H1 (cell line): ENCODE data around the gene KRT8. TPM values are rescaled to one million over a fixed set of nuclear protein-coding genes. Genes with fewer than 3 reads are reported as not detected.

ENCODE experiments used
- BCL11A ChIP-seq, 2 experiments: IDR thresholded peaks; one replicate each; pipeline ENCODE4 v1.6.1; 2011; ENCODE audit warnings: low read depth in 2 of 2, low read length in 2 of 2, mild to moderate bottlenecking in 2 of 2
- BRCA1 ChIP-seq: IDR thresholded peaks from 2 replicates; pipeline ENCODE4 v1.6.1; 2012; ENCODE audit warnings: low read depth, low read length, improper control_type of control experiment
- CHD1 ChIP-seq: IDR thresholded peaks from 2 replicates; pipeline ENCODE4 v1.6.1; 2012; ENCODE audit warnings: low read depth, low read length, improper control_type of control experiment
- CREB1 ChIP-seq: IDR thresholded peaks from 2 replicates; pipeline ENCODE4 v1.6.1; 2012; ENCODE audit warnings: inconsistent platforms
- EGR1 ChIP-seq: IDR thresholded peaks from 2 replicates; pipeline ENCODE4 v1.6.1; 2011; ENCODE audit warnings: low read depth, low read length, borderline replicate concordance
- EP300 ChIP-seq, 2 experiments: IDR thresholded peaks; 1 replicate in 1 of 2; 2 replicates in 1 of 2; pipeline ENCODE4 v1.6.1; 2011 to 2012; ENCODE audit warnings: low read depth in 2 of 2, low read length in 2 of 2, mild to moderate bottlenecking in 2 of 2, borderline replicate concordance in 1 of 2, inconsistent platforms in 1 of 2, moderate library complexity in 1 of 2
- GABPA ChIP-seq: IDR thresholded peaks from 2 replicates; pipeline ENCODE4 v1.6.1; 2011; ENCODE audit warnings: mild to moderate bottlenecking, low read length, moderate library complexity, borderline replicate concordance; ENCODE audit not compliant: insufficient read depth
- JUND ChIP-seq: IDR thresholded peaks from 2 replicates; pipeline ENCODE4 v1.6.1; 2011; ENCODE audit warnings: mild to moderate bottlenecking, improper control_type of control experiment, low read length
- KDM5A ChIP-seq: fragments of 200-600 bp; IDR thresholded peaks from 2 replicates; pipeline ENCODE4 v1.7.1; 2012; ENCODE audit warnings: mild to moderate bottlenecking, low read length, inconsistent platforms, mixed read lengths
- NRF1 ChIP-seq: IDR thresholded peaks from 2 replicates; pipeline ENCODE4 v1.6.1; 2011; ENCODE audit warnings: mild to moderate bottlenecking, low read depth, low read length, improper control_type of control experiment
- PHF8 ChIP-seq: fragments of 200-600 bp; sonication (generic); conservative IDR thresholded peaks from 2 replicates; pipeline ENCODE4 v1.7.1; 2012; ENCODE audit warnings: low read depth, mild to moderate bottlenecking, inconsistent platforms, low read length, moderate library complexity
- SP2 ChIP-seq: IDR thresholded peaks from 2 replicates; pipeline ENCODE4 v1.6.1; 2012; ENCODE audit warnings: mild to moderate bottlenecking, low read length, inconsistent platforms
- SP4 ChIP-seq: IDR thresholded peaks from 2 replicates; pipeline ENCODE4 v1.6.1; 2012; ENCODE audit warnings: low read length, inconsistent platforms
- SRF ChIP-seq: IDR thresholded peaks from 2 replicates; pipeline ENCODE4 v1.6.1; 2011; ENCODE audit warnings: mild to moderate bottlenecking, low read depth, low read length, moderate library complexity
- SUZ12 ChIP-seq: fragments of 200-600 bp; sonication (generic); IDR thresholded peaks from 2 replicates; pipeline ENCODE4 v1.6.1; 2012; ENCODE audit warnings: mild to moderate bottlenecking, inconsistent platforms, low read length, moderate library complexity, mixed read lengths
- TEAD4 ChIP-seq: IDR thresholded peaks from 2 replicates; pipeline ENCODE4 v1.6.1; 2012; ENCODE audit warnings: low read depth, low read length, inconsistent platforms, mixed read lengths
- YY1 ChIP-seq: IDR thresholded peaks from 2 replicates; pipeline ENCODE4 v1.6.1; 2011; ENCODE audit warnings: low read depth, mild to moderate bottlenecking, low read length
- polyA plus RNA-seq, 7 experiments: library from polyadenylated mRNA; depleted of rRNA in 3 of 7; stranded (reverse) in 5 of 7; unstranded in 2 of 7; fragments of >200 nt in 5 of 7; fragments of 200-250 nt in 2 of 7; gene quantifications; 1 replicate in 5 of 7; 2 replicates in 1 of 7; 4 replicates in 1 of 7; pipeline versions ENCODE4 v1.2.1 to v1.2.3, GENCODE V29; 2011 to 2013; ENCODE audit warnings: missing spikeins in 2 of 7, mixed read lengths in 2 of 7
- total RNA-seq: library from RNA; stranded (reverse); fragmentation: NEBNext Ultra II Directional; extraction: Animal tissue kit (Norgen Biotek cat#: 25700); gene quantifications from 2 replicates; pipeline ENCODE4 v1.2.1, GENCODE V29; 2021
- TF ChIP-seq, protein P1 (sequence below), 3 experiments: IDR thresholded peaks; 1 replicate in 2 of 3; 2 replicates in 1 of 3; pipeline versions ENCODE4 v1.5.1 to v1.6.1; 2011; ENCODE audit warnings: low read length in 3 of 3, mild to moderate bottlenecking in 3 of 3, inconsistent platforms in 2 of 3, low read depth in 1 of 3, moderate library complexity in 1 of 3; ENCODE audit not compliant: insufficient read depth in 1 of 3; ENCODE audit errors: control extremely low read depth in 1 of 3
- TF ChIP-seq, protein P2 (sequence below): IDR thresholded peaks from 2 replicates; pipeline ENCODE4 v1.6.1; 2011; ENCODE audit warnings: low read depth, mild to moderate bottlenecking, low read length; ENCODE audit not compliant: insufficient read depth
- TF ChIP-seq, protein P3 (sequence below): IDR thresholded peaks from 2 replicates; pipeline ENCODE4 v1.6.1; 2012; ENCODE audit warnings: inconsistent platforms
- TF ChIP-seq, protein P4 (sequence below): IDR thresholded peaks from 2 replicates; pipeline ENCODE4 v1.6.1; 2011; ENCODE audit warnings: low read length, improper control_type of control experiment

Gene KRT8
- total and polyA plus RNA-seq, 2 of the 8 experiments (the other 6 are each of a cell fraction or from before 2014, with no cell fraction given) = 280 to 290 TPM

DNA sequence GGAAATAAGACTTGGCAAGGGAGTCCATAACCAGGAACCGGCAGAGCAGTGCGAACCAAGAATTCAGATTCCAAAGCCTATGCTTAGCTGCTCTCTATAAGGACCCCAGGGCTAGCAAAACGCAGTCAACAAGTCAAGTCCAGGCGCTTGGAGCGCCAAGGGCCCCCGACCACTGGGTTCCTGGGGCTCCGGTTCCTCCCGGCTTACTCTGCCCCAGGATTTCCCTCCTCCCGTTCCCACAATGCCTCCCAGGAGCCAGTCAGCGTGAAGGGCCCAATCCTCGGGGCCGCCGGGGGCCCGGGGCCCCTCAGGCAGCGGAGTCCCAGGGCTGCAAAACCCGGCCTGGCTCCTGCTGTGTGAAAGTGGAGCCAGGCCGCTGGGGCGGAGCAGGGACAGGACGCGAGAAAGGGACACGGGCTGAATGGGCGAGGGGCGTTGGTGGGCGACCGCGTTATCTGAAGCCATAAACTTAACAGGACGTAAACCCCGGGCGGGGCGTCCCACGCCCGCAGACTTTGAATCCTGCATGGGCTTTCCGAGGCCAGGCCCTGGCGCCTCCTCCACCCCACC is 1.5 kb downstream of the KRT8 start (continued):
- TF ChIP-seq, protein P1, sequence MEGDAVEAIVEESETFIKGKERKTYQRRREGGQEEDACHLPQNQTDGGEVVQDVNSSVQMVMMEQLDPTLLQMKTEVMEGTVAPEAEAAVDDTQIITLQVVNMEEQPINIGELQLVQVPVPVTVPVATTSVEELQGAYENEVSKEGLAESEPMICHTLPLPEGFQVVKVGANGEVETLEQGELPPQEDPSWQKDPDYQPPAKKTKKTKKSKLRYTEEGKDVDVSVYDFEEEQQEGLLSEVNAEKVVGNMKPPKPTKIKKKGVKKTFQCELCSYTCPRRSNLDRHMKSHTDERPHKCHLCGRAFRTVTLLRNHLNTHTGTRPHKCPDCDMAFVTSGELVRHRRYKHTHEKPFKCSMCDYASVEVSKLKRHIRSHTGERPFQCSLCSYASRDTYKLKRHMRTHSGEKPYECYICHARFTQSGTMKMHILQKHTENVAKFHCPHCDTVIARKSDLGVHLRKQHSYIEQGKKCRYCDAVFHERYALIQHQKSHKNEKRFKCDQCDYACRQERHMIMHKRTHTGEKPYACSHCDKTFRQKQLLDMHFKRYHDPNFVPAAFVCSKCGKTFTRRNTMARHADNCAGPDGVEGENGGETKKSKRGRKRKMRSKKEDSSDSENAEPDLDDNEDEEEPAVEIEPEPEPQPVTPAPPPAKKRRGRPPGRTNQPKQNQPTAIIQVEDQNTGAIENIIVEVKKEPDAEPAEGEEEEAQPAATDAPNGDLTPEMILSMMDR (IDR thresholded peaks at IDR 0.05; ENCODE audit: control extremely low read depth in 1 of 3, insufficient read depth in 1 of 3, low read depth in 1 of 3, low read length in 3 of 3) = no peak
- peak; percentile 73 for TF ChIP-seq YY1
- no peak for TF ChIP-seq CREB1
- no peak for TF ChIP-seq BRCA1
- no peak for TF ChIP-seq KDM5A
- no peak for TF ChIP-seq NRF1
- TF ChIP-seq, protein P2, sequence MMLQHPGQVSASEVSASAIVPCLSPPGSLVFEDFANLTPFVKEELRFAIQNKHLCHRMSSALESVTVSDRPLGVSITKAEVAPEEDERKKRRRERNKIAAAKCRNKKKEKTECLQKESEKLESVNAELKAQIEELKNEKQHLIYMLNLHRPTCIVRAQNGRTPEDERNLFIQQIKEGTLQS = no peak
- TF ChIP-seq EGR1 = peak; percentile 64; the same call in 1 of the 2 replicates
- peak in 1 of 2 experiments; percentile 53; a peak in 1 of 3 replicates for TF ChIP-seq EP300 (IDR thresholded peaks at IDR 0.05; ENCODE audit: borderline replicate concordance in 1 of 2, low read depth in 2 of 2, low read length in 2 of 2)
- 0 out of 2 replicates have a peak, but pooled peaks have one; percentile 64 for TF ChIP-seq JUND
- TF ChIP-seq BCL11A (IDR thresholded peaks at IDR 0.05; ENCODE audit: low read depth in 2 of 2, low read length in 2 of 2) = no peak
- TF ChIP-seq, protein P3, sequence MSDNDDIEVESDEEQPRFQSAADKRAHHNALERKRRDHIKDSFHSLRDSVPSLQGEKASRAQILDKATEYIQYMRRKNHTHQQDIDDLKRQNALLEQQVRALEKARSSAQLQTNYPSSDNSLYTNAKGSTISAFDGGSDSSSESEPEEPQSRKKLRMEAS = peak; percentile 38; the same call in 1 of the 2 replicates
- no peak for TF ChIP-seq SP4
- TF ChIP-seq TEAD4 = no peak
- no peak for TF ChIP-seq SP2
- TF ChIP-seq, protein P4, sequence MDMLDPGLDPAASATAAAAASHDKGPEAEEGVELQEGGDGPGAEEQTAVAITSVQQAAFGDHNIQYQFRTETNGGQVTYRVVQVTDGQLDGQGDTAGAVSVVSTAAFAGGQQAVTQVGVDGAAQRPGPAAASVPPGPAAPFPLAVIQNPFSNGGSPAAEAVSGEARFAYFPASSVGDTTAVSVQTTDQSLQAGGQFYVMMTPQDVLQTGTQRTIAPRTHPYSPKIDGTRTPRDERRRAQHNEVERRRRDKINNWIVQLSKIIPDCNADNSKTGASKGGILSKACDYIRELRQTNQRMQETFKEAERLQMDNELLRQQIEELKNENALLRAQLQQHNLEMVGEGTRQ = no peak
- no peak for TF ChIP-seq SRF
- TF ChIP-seq SUZ12 = no peak
- TF ChIP-seq PHF8 = peak; percentile 23; the same call in 1 of the 2 replicates
- TF ChIP-seq GABPA = 0 out of 2 replicates have a peak, but pooled peaks have one; percentile 78
- no peak for TF ChIP-seq CHD1
